Activated CD4-positive, alpha-beta memory T cell treated with anti-CD3 and anti-CD28 coated beads for 36 hours (primary cell): ENCODE measurements around the gene FGF18. TPM values are rescaled to one million over a fixed set of nuclear protein-coding genes. Genes with fewer than 3 reads are reported as not detected.
"Not testable (repeated sequence)": the region's sequence is repeated elsewhere in the genome, so short reads cannot be mapped to it uniquely, and the experiment has no call there.

Experiments
- CTCF ChIA-PET: fragments of 350-600 bp; sonication (Branson Sonifier 250); formaldehyde crosslinking; loops from one replicate; lab custom pipeline; 2021; ENCODE audit warnings: antibody characterized with exemption, inconsistent platforms; lab: Charles Lee
- POLR2A ChIA-PET: fragments of 350-600 bp; sonication (Branson Sonifier 250); formaldehyde crosslinking; loops from one replicate; lab custom pipeline; 2021; ENCODE audit warnings: antibody characterized with exemption; lab: Charles Lee
- DNase-seq: peaks from one replicate; pipeline ENCODE4 v3.0.0-alpha.2; 2020
- H3K27ac Mint-ChIP-seq: one replicate; pipeline ENCODE4 v1.8.0; 2021; ENCODE audit warnings: mixed read lengths
- H3K27me3 Mint-ChIP-seq: one replicate; pipeline ENCODE4 v1.8.0; 2021; ENCODE audit warnings: mixed read lengths
- H3K36me3 Mint-ChIP-seq: one replicate; pipeline ENCODE4 v1.8.0; 2021; ENCODE audit warnings: mixed read lengths
- H3K4me1 Mint-ChIP-seq: one replicate; pipeline ENCODE4 v1.8.0; 2021; ENCODE audit warnings: low read depth, mixed read lengths
- H3K4me3 Mint-ChIP-seq: one replicate; pipeline ENCODE4 v1.8.0; 2021; ENCODE audit warnings: mild to moderate bottlenecking, mixed read lengths
- H3K9me3 Mint-ChIP-seq: one replicate; pipeline ENCODE4 v1.8.0; 2021; ENCODE audit warnings: mixed read lengths
- intact Hi-C: fragments of 100-400 bp; cut with micrococcal nuclease; formaldehyde crosslinking; loops from one replicate; pipeline ENCODE4 v1.15.1; 2023
- total RNA-seq, 2 experiments: library from RNA; stranded (reverse); gene quantifications; one replicate each; pipeline ENCODE4 v1.2.3, GENCODE V29; 2021

The FGF18 gene
- total RNA-seq, 2 experiments from 2014 or later, result 0.10 TPM; not detected in 1

GRCh38 chr5:171387970-171388815, 31.3 kb upstream of the FGF18 start:
- CTCF ChIA-PET, result interaction anchor here (0.6 kb wide), 1 partner anchor 617 kb away, joined by 3 read pairs; no protein-coding TSS in a partner anchor
- peaks cover 46% of the 10 kb centered on the region for H3K4me1 Mint-ChIP-seq
- H3K9me3 Mint-ChIP-seq, result no peaks in the 10 kb centered on the region
- peak; percentile 91 for DNase-seq
- peaks cover 3% of the 10 kb centered on the region for H3K27me3 Mint-ChIP-seq
- POLR2A ChIA-PET, result interaction anchor here (0.8 to 2.6 kb wide), 8 partner anchors 9 to 618 kb away, joined by 3 to 12 read pairs (median 6); partner anchors contain the start of genes FBXW11 and FGF18
- peaks cover 53% of the 10 kb centered on the region for H3K36me3 Mint-ChIP-seq
- peak overlapping the region; percentile 96 for H3K27ac Mint-ChIP-seq
- peak overlapping the region; percentile 93 for H3K4me3 Mint-ChIP-seq
- intact Hi-C loops, result loop anchor here (1.0 to 5.0 kb wide), 10 partner anchors 33 to 1806 kb away; partner anchors contain the start of genes CREBRF, DUSP1, FBXW11 and LCP2

- Mint-ChIP-seq H3K27me3 (peaks cover 3% of the 10 kb centered on the region), H3K4me3 (peak overlapping the region; percentile 93), H3K4me1 (peaks cover 51% of the 10 kb centered on the region), H3K36me3 (peaks cover 57% of the 10 kb centered on the region), H3K27ac (peak overlapping the region; percentile 96), H3K9me3 (no peaks in the 10 kb centered on the region)
- DNase-seq, result peak; percentile 74
- POLR2A ChIA-PET, result interaction anchor here (1.0 to 2.6 kb wide), 7 partner anchors 8 to 618 kb away, joined by 3 to 12 read pairs (median 7); partner anchors contain the start of genes FBXW11 and FGF18
- CTCF ChIA-PET, result interaction anchor here (0.6 to 1.3 kb wide), 2 partner anchors 30 to 616 kb away, joined by 3 to 5 read pairs; partner anchors contain the start of gene FGF18
- intact Hi-C loops, result loop anchor here (5.0 kb wide), 7 partner anchors 724 to 1806 kb away; partner anchors contain the start of genes DUSP1, LCP2, SPDL1 and STK10
These were observed 30.7 kb upstream of the FGF18 start for GRCh38 chr5:171388816-171389168.

GRCh38 chr5:171390883-171391677, 28.4 kb upstream of the FGF18 start:
- POLR2A ChIA-PET, result no interaction called here
- Mint-ChIP-seq H3K27me3 (peaks cover 3% of the 10 kb centered on the region), H3K4me3 (peak overlapping the region; percentile 93), H3K4me1 (peaks cover 67% of the 10 kb centered on the region), H3K9me3 (no peaks in the 10 kb centered on the region), H3K36me3 (peaks cover 71% of the 10 kb centered on the region), H3K27ac (peak overlapping the region; percentile 83)
- intact Hi-C loops, result loop anchor here (2.0 kb wide), 1 partner anchor 28 kb away; the partner anchor contains the start of gene FGF18
- peak; percentile 43 for DNase-seq
- CTCF ChIA-PET, result no interaction called here

GRCh38 chr5:171391996-171392577, 27.4 kb upstream of the FGF18 start:
- CTCF ChIA-PET, result interaction anchor here (1.0 to 1.5 kb wide), 2 partner anchors 9 to 27 kb away, joined by 3 to 6 read pairs; no protein-coding TSS in a partner anchor
- peaks cover 71% of the 10 kb centered on the region for H3K4me1 Mint-ChIP-seq
- H3K27ac Mint-ChIP-seq, result no peak overlapping the region
- H3K36me3 Mint-ChIP-seq, result peaks cover 79% of the 10 kb centered on the region
- peak overlapping the region; percentile 46 for H3K4me3 Mint-ChIP-seq
- H3K27me3 Mint-ChIP-seq, result peaks cover 3% of the 10 kb centered on the region
- no peak for DNase-seq
- POLR2A ChIA-PET, result interaction anchor here (0.7 to 1.3 kb wide), 4 partner anchors 9 to 517 kb away, joined by 3 to 5 read pairs (median 3); no protein-coding TSS in a partner anchor
- intact Hi-C loops, result loop anchor here (2.0 kb wide), 1 partner anchor 27 kb away; the partner anchor contains the start of gene FGF18
- H3K9me3 Mint-ChIP-seq, result no peaks in the 10 kb centered on the region

GRCh38 chr5:171392585-171393159, 26.8 kb upstream of the FGF18 start:
- H3K9me3 Mint-ChIP-seq, result no peaks in the 10 kb centered on the region
- peak overlapping the region; percentile 57 for H3K27ac Mint-ChIP-seq
- no peak for DNase-seq
- ChIA-PET CTCF (interaction anchor here (0.9 to 1.5 kb wide), 4 partner anchors 9 to 183 kb away, joined by 3 to 6 read pairs (median 3); no protein-coding TSS in a partner anchor), POLR2A (interaction anchor here (0.7 to 1.3 kb wide), 3 partner anchors 8 to 517 kb away, joined by 3 to 5 read pairs (median 3); no protein-coding TSS in a partner anchor)
- H3K4me1 Mint-ChIP-seq, result peaks cover 74% of the 10 kb centered on the region
- H3K36me3 Mint-ChIP-seq, result peaks cover 78% of the 10 kb centered on the region
- intact Hi-C loops, result no loop called here
- peaks cover 1% of the 10 kb centered on the region for H3K27me3 Mint-ChIP-seq
- H3K4me3 Mint-ChIP-seq, result peak overlapping the region; percentile 47

GRCh38 chr5:171395042-171395441, 24.4 kb upstream of the FGF18 start:
- no peak overlapping the region for H3K27ac Mint-ChIP-seq
- no peak for DNase-seq
- H3K9me3 Mint-ChIP-seq, result no peaks in the 10 kb centered on the region
- ChIA-PET CTCF (interaction anchor here (1.1 kb wide), 1 partner anchor 18 kb away, joined by 3 read pairs; no protein-coding TSS in a partner anchor), POLR2A (no interaction called here)
- H3K36me3 Mint-ChIP-seq, result peaks cover 70% of the 10 kb centered on the region
- no peaks in the 10 kb centered on the region for H3K27me3 Mint-ChIP-seq
- no peak overlapping the region for H3K4me3 Mint-ChIP-seq
- peaks cover 82% of the 10 kb centered on the region for H3K4me1 Mint-ChIP-seq
- intact Hi-C loops, result no loop called here

GRCh38 chr5:171396583-171396982, 22.9 kb upstream of the FGF18 start:
- DNase-seq, CTCF ChIA-PET, H3K4me3 Mint-ChIP-seq, H3K27me3 Mint-ChIP-seq, H3K27ac Mint-ChIP-seq, intact Hi-C loops, H3K9me3 Mint-ChIP-seq: not testable (repeated sequence)
- peaks cover 69% of the 10 kb centered on the region for H3K36me3 Mint-ChIP-seq
- peaks cover 74% of the 10 kb centered on the region for H3K4me1 Mint-ChIP-seq
- POLR2A ChIA-PET, result interaction anchor here (1.3 kb wide), 1 partner anchor 8 kb away, joined by 4 read pairs; no protein-coding TSS in a partner anchor

- H3K27me3 Mint-ChIP-seq, result no peaks in the 10 kb centered on the region
- H3K4me3 Mint-ChIP-seq, result no peak overlapping the region
- intact Hi-C loops, result no loop called here
- H3K27ac Mint-ChIP-seq, result peak overlapping the region; percentile 36
- ChIA-PET CTCF (no interaction called here), POLR2A (interaction anchor here (1.3 kb wide), 1 partner anchor 9 kb away, joined by 4 read pairs; no protein-coding TSS in a partner anchor)
- DNase-seq, result no peak
- H3K36me3 Mint-ChIP-seq, result peaks cover 71% of the 10 kb centered on the region
- no peaks in the 10 kb centered on the region for H3K9me3 Mint-ChIP-seq
- peaks cover 72% of the 10 kb centered on the region for H3K4me1 Mint-ChIP-seq
These were observed 22.3 kb upstream of the FGF18 start for GRCh38 chr5:171397190-171397589.

- Mint-ChIP-seq H3K4me1 (peaks cover 69% of the 10 kb centered on the region), H3K27me3 (no peaks in the 10 kb centered on the region), H3K9me3 (no peaks in the 10 kb centered on the region), H3K36me3 (peaks cover 69% of the 10 kb centered on the region), H3K4me3 (no peak overlapping the region), H3K27ac (no peak overlapping the region)
- POLR2A ChIA-PET, result interaction anchor here (1.3 kb wide), 1 partner anchor 9 kb away, joined by 4 read pairs; no protein-coding TSS in a partner anchor
- intact Hi-C loops, result no loop called here
- CTCF ChIA-PET, result no interaction called here
- no peak for DNase-seq
These were observed 21.8 kb upstream of the FGF18 start for GRCh38 chr5:171397599-171397998.

- H3K9me3 Mint-ChIP-seq, H3K27ac Mint-ChIP-seq, H3K27me3 Mint-ChIP-seq, H3K4me3 Mint-ChIP-seq, intact Hi-C loops, DNase-seq: not testable (repeated sequence)
- ChIA-PET CTCF (interaction anchor here (0.9 kb wide), 1 partner anchor 21 kb away, joined by 4 read pairs; the partner anchor contains the start of gene FGF18), POLR2A (interaction anchor here (0.8 to 1.4 kb wide), 2 partner anchors 10 to 12 kb away, joined by 3 to 11 read pairs; no protein-coding TSS in a partner anchor)
- Mint-ChIP-seq H3K4me1 (peaks cover 60% of the 10 kb centered on the region), H3K36me3 (peaks cover 61% of the 10 kb centered on the region)
These were observed 20.8 kb upstream of the FGF18 start for GRCh38 chr5:171398660-171399059.
